H1 (cell line): ENCODE data around the gene MEGF11. TPM values are rescaled to one million over a fixed set of nuclear protein-coding genes. Genes with fewer than 3 reads are reported as not detected.

ENCODE experiments used
- CTCF ChIA-PET: fragments of 300-600 bp; sonication (Branson Sonifier 250); formaldehyde crosslinking; loops from one replicate; lab custom pipeline; 2021; ENCODE audit not compliant: partially characterized antibody; lab: Charles Lee
- POLR2A ChIA-PET: fragments of 300-600 bp; sonication (Branson Sonifier 250); formaldehyde crosslinking; loops from one replicate; lab custom pipeline; 2021; ENCODE audit warnings: inconsistent platforms; ENCODE audit not compliant: partially characterized antibody; lab: Charles Lee
- DNase-seq, 2 experiments: peaks; one replicate each; pipeline versions ENCODE4 v3.0.0 to v3.0.0-alpha.2; 2010 to 2022; ENCODE audit warnings: low spot score in 2 of 2, low read depth in 1 of 2, mixed read lengths in 1 of 2
- FAIRE-seq: peaks from 2 replicates; lab custom pipeline; 2011; peaks lifted over from hg19 to GRCh38; lab: Jason Lieb, UNC
- H2AFZ ChIP-seq: 2 replicates; pipeline ENCODE4 v1.8.1; 2012; ENCODE audit warnings: low read length, inconsistent platforms
- H2AK5ac ChIP-seq: 2 replicates; pipeline ENCODE4 v1.6.1; 2013; ENCODE audit warnings: low read depth, low read length
- H2BK120ac ChIP-seq: replicated peaks from 2 replicates; pipeline ENCODE3; 2013; ENCODE audit warnings: low read depth, low read length, inconsistent platforms
- H2BK12ac ChIP-seq: 2 replicates; pipeline ENCODE4 v1.6.1; 2013; ENCODE audit warnings: low read depth, low read length
- H2BK15ac ChIP-seq: 2 replicates; pipeline ENCODE4 v1.6.1; 2013; ENCODE audit warnings: low read length
- H2BK20ac ChIP-seq: 2 replicates; pipeline ENCODE4 v1.6.1; 2013; ENCODE audit warnings: low read length
- H2BK5ac ChIP-seq: 2 replicates; pipeline ENCODE4 v1.6.1; 2013; ENCODE audit warnings: low read depth, low read length
- H3K14ac ChIP-seq: 2 replicates; pipeline ENCODE4 v1.6.1; 2013; ENCODE audit warnings: inconsistent platforms; ENCODE audit not compliant: insufficient read length
- H3K18ac ChIP-seq: 2 replicates; pipeline ENCODE4 v1.6.1; 2013; ENCODE audit warnings: low read length; ENCODE audit errors: extremely low read depth
- H3K23ac ChIP-seq: 2 replicates; pipeline ENCODE4 v1.6.1; 2013; ENCODE audit warnings: inconsistent platforms; ENCODE audit not compliant: insufficient read length
- H3K23me2 ChIP-seq: 2 replicates; pipeline ENCODE4 v1.6.1; 2013; ENCODE audit warnings: low read depth, low read length
- H3K27ac ChIP-seq: 2 replicates; pipeline ENCODE4 v1.6.1; 2011; ENCODE audit warnings: low read depth, low read length, inconsistent platforms
- H3K27me3 ChIP-seq, 4 experiments: replicated peaks in 1 of 4; 1 replicate in 1 of 4; 2 replicates in 3 of 4; pipeline versions ENCODE4 v1.6.1 to v1.8.1; 2011 to 2013; ENCODE audit warnings: low read length in 3 of 4, mild to moderate bottlenecking in 3 of 4, inconsistent platforms in 2 of 4, mixed read lengths in 2 of 4, moderate library complexity in 1 of 4; ENCODE audit not compliant: control insufficient read depth in 3 of 4, insufficient read depth in 3 of 4; ENCODE audit errors: extremely low read depth in 1 of 4
- H3K36me3 ChIP-seq, 4 experiments: 2 replicates each; pipeline versions ENCODE4 v1.6.1 to v1.8.1; 2011 to 2013; ENCODE audit warnings: mild to moderate bottlenecking in 4 of 4, low read length in 3 of 4, moderate library complexity in 2 of 4, control low read depth in 1 of 4, inconsistent platforms in 1 of 4; ENCODE audit not compliant: insufficient read depth in 4 of 4, control insufficient read depth in 2 of 4
- H3K4ac ChIP-seq: replicated peaks from 2 replicates; pipeline ENCODE3; 2013; ENCODE audit warnings: low read length, low read depth, mixed read lengths, inconsistent platforms; ENCODE audit not compliant: insufficient read length
- H3K4me1 ChIP-seq, 4 experiments: replicated peaks in 1 of 4; 1 replicate in 1 of 4; 2 replicates in 3 of 4; pipeline versions ENCODE4 v1.6.1 to v1.8.1; 2011 to 2013; ENCODE audit warnings: low read length in 3 of 4, inconsistent platforms in 2 of 4, mixed read lengths in 1 of 4; ENCODE audit not compliant: insufficient read depth in 4 of 4, control insufficient read depth in 3 of 4
- H3K4me2 ChIP-seq, 2 experiments: 2 replicates each; pipeline versions ENCODE4 v1.6.1 to v1.8.1; 2011 to 2013; ENCODE audit warnings: low read depth in 2 of 2, low read length in 2 of 2, control low read depth in 1 of 2, inconsistent platforms in 1 of 2, mild to moderate bottlenecking in 1 of 2; ENCODE audit not compliant: insufficient read depth in 1 of 2
- H3K4me3 ChIP-seq, 4 experiments: fragments of 200-600, 300-600 bp in 1 of 4; sonication (generic), shearing (Covaris generic), sonication (Bioruptor Twin) in 1 of 4; 2 replicates each; pipeline versions ENCODE4 v1.5.1 to v1.8.1; 2011 to 2016; ENCODE audit warnings: low read length in 4 of 4, low read depth in 3 of 4, control low read depth in 2 of 4, inconsistent platforms in 2 of 4, mild to moderate bottlenecking in 2 of 4, mixed read lengths in 1 of 4, moderate library complexity in 1 of 4; ENCODE audit not compliant: insufficient read depth in 2 of 4; ENCODE audit errors: extremely low read depth in 1 of 4
- H3K56ac ChIP-seq: replicated peaks from 2 replicates; pipeline ENCODE3; 2013; ENCODE audit warnings: low read depth, mild to moderate bottlenecking, mixed read lengths, low read length, inconsistent platforms; ENCODE audit not compliant: insufficient read length
- H3K79me1 ChIP-seq: 2 replicates; pipeline ENCODE4 v1.6.1; 2013; ENCODE audit warnings: low read depth, low read length, control low read depth
- H3K79me2 ChIP-seq, 2 experiments: 2 replicates each; pipeline versions ENCODE4 v1.6.1 to v1.8.1; 2012 to 2013; ENCODE audit warnings: low read length in 2 of 2, mild to moderate bottlenecking in 2 of 2, inconsistent platforms in 1 of 2; ENCODE audit not compliant: insufficient read depth in 2 of 2, control insufficient read depth in 1 of 2
- H3K9ac ChIP-seq, 4 experiments: replicated peaks in 1 of 4; 1 replicate in 1 of 4; 2 replicates in 3 of 4; pipeline versions ENCODE4 v1.6.1 to v1.8.1; 2011 to 2013; ENCODE audit warnings: low read depth in 3 of 4, low read length in 3 of 4, control low read depth in 2 of 4, mild to moderate bottlenecking in 2 of 4, moderate library complexity in 2 of 4, inconsistent platforms in 1 of 4; ENCODE audit errors: extremely low read depth in 1 of 4
- H3K9me3 ChIP-seq, 2 experiments: 2 replicates each; pipeline versions ENCODE4 v1.6.1 to v1.8.1; 2012 to 2013; ENCODE audit warnings: mild to moderate bottlenecking in 2 of 2, moderate library complexity in 2 of 2, control low read depth in 1 of 2, inconsistent platforms in 1 of 2, low read depth in 1 of 2, low read length in 1 of 2, mixed read lengths in 1 of 2; ENCODE audit not compliant: insufficient read depth in 2 of 2
- H4K20me1 ChIP-seq, 2 experiments: replicated peaks in 1 of 2; 2 replicates each; pipeline versions ENCODE3 to v1.8.1; 2011 to 2013; ENCODE audit warnings: inconsistent platforms in 2 of 2, low read length in 2 of 2, mild to moderate bottlenecking in 1 of 2; ENCODE audit not compliant: insufficient read depth in 2 of 2, control insufficient read depth in 1 of 2
- H4K5ac ChIP-seq: 2 replicates; pipeline ENCODE4 v1.6.1; 2013; ENCODE audit warnings: low read length, low read depth, mixed read lengths, inconsistent platforms; ENCODE audit not compliant: insufficient read length
- H4K8ac ChIP-seq: 2 replicates; pipeline ENCODE4 v1.8.0; 2013; ENCODE audit warnings: mild to moderate bottlenecking, moderate library complexity, low read length, inconsistent platforms; ENCODE audit not compliant: insufficient read depth; ENCODE audit errors: extremely low read depth
- H4K91ac ChIP-seq: replicated peaks from 2 replicates; pipeline ENCODE3; 2013; ENCODE audit warnings: low read length, mixed read lengths, inconsistent platforms; ENCODE audit not compliant: insufficient read length
- CBX8 ChIP-seq: fragments of 300-800, 300-1000 bp; sonication (generic); IDR thresholded peaks from 2 replicates; pipeline ENCODE4 v1.7.1; 2016; ENCODE audit warnings: low read depth, low read length, borderline replicate concordance
- CREB1 ChIP-seq: IDR thresholded peaks from 2 replicates; pipeline ENCODE4 v1.6.1; 2012; ENCODE audit warnings: inconsistent platforms
- HDAC2 ChIP-seq, 2 experiments: fragments of 300-600 bp in 1 of 2; sonication (generic) in 1 of 2; IDR thresholded peaks; 2 replicates each; pipeline ENCODE4 v1.6.1; 2011 to 2012; ENCODE audit warnings: low read depth in 2 of 2, low read length in 2 of 2, mild to moderate bottlenecking in 2 of 2, moderate library complexity in 2 of 2, borderline replicate concordance in 1 of 2, inconsistent platforms in 1 of 2
- KDM1A ChIP-seq: fragments of 200-600, 300-600 bp; sonication (generic); IDR thresholded peaks from 2 replicates; pipeline ENCODE4 v1.7.1; 2016; ENCODE audit warnings: mild to moderate bottlenecking, low read length, borderline replicate concordance
- MAFK ChIP-seq: IDR thresholded peaks from 2 replicates; pipeline ENCODE4 v1.6.1; 2012; ENCODE audit warnings: low read depth, mild to moderate bottlenecking, improper control_type of control experiment, low read length
- POLR2AphosphoS5 ChIP-seq: IDR thresholded peaks from 2 replicates; pipeline ENCODE4 v1.6.1; 2011; ENCODE audit warnings: low read depth, low read length
- SRF ChIP-seq: IDR thresholded peaks from 2 replicates; pipeline ENCODE4 v1.6.1; 2011; ENCODE audit warnings: mild to moderate bottlenecking, low read depth, low read length, moderate library complexity
- YY1 ChIP-seq: IDR thresholded peaks from 2 replicates; pipeline ENCODE4 v1.6.1; 2011; ENCODE audit warnings: low read depth, mild to moderate bottlenecking, low read length
- polyA plus RNA-seq, 7 experiments: library from polyadenylated mRNA; depleted of rRNA in 3 of 7; stranded (reverse) in 5 of 7; unstranded in 2 of 7; fragments of >200 nt in 5 of 7; fragments of 200-250 nt in 2 of 7; gene quantifications; 1 replicate in 5 of 7; 2 replicates in 1 of 7; 4 replicates in 1 of 7; pipeline versions ENCODE4 v1.2.1 to v1.2.3, GENCODE V29; 2011 to 2013; ENCODE audit warnings: missing spikeins in 2 of 7, mixed read lengths in 2 of 7
- total RNA-seq: library from RNA; stranded (reverse); fragmentation: NEBNext Ultra II Directional; extraction: Animal tissue kit (Norgen Biotek cat#: 25700); gene quantifications from 2 replicates; pipeline ENCODE4 v1.2.1, GENCODE V29; 2021
- TF ChIP-seq, protein P1 (sequence below), 3 experiments: IDR thresholded peaks; 1 replicate in 2 of 3; 2 replicates in 1 of 3; pipeline versions ENCODE4 v1.5.1 to v1.6.1; 2011; ENCODE audit warnings: low read length in 3 of 3, mild to moderate bottlenecking in 3 of 3, inconsistent platforms in 2 of 3, low read depth in 1 of 3, moderate library complexity in 1 of 3; ENCODE audit not compliant: insufficient read depth in 1 of 3; ENCODE audit errors: control extremely low read depth in 1 of 3

The MEGF11 gene
- total and polyA plus RNA-seq, 2 of the 8 experiments (the other 6 are each of a cell fraction or from before 2014, with no cell fraction given) = 4.4 to 4.8 TPM

GRCh38 chr15:65971741-65971995 lies 281.9 kb downstream of the MEGF11 start:
- Histone ChIP-seq H3K4ac (peak overlapping the region; percentile 29), H3K79me2 (no peaks in the 10 kb centered on the region), H4K5ac (no peak overlapping the region), H3K27me3 (no peaks in the 10 kb centered on the region), H2BK20ac (no peak overlapping the region), H2BK15ac (no peak overlapping the region; the same call in 1 of the 2 replicates), H2AK5ac (peak overlapping the region; percentile 11; the same call in 1 of the 2 replicates), H3K27ac (no peak overlapping the region), H3K36me3 (no peaks in the 10 kb centered on the region), H3K4me3 (no peak overlapping the region), H2BK120ac (no peak overlapping the region), H3K9me3 (no peaks in the 10 kb centered on the region), H3K4me2 (no peak overlapping the region), H4K91ac (no peak overlapping the region), H2BK12ac (peak overlapping the region; percentile 62), H3K18ac (no peak overlapping the region), H3K23ac (no peak overlapping the region), H2AFZ (no peak overlapping the region), H3K79me1 (no peaks in the 10 kb centered on the region), H2BK5ac (peak overlapping the region; percentile 61; the same call in 1 of the 2 replicates), H3K23me2 (no peaks in the 10 kb centered on the region), H4K8ac (no peak overlapping the region), H3K9ac (no peak overlapping the region), H4K20me1 (no peaks in the 10 kb centered on the region), H3K4me1 (peaks cover 0 to 4% (median 0%) of the 10 kb centered on the region in 4 experiments; a peak in 2 of 7 replicates), H3K14ac (no peak overlapping the region), H3K56ac (no peak overlapping the region)
- ChIA-PET CTCF (interaction anchor here (1.2 to 1.5 kb wide), 2 partner anchors 8 to 113 kb away, joined by 3 to 7 read pairs; no protein-coding TSS in a partner anchor), POLR2A (interaction anchor here (1.0 to 1.5 kb wide), 6 partner anchors 9 to 42 kb away, joined by 3 to 10 read pairs (median 4); no protein-coding TSS in a partner anchor)
- no peak for DNase-seq
- FAIRE-seq = no peak
- TF ChIP-seq KDM1A (no peak), YY1 (no peak), CBX8 (no peak), POLR2AphosphoS5 (no peak), SRF (no peak), MAFK (no peak), HDAC2 (IDR thresholded peaks at IDR 0.05; ENCODE audit: borderline replicate concordance in 1 of 2, low read depth in 2 of 2, low read length in 2 of 2) (no peak), CREB1 (no peak)
- TF ChIP-seq, protein P1, sequence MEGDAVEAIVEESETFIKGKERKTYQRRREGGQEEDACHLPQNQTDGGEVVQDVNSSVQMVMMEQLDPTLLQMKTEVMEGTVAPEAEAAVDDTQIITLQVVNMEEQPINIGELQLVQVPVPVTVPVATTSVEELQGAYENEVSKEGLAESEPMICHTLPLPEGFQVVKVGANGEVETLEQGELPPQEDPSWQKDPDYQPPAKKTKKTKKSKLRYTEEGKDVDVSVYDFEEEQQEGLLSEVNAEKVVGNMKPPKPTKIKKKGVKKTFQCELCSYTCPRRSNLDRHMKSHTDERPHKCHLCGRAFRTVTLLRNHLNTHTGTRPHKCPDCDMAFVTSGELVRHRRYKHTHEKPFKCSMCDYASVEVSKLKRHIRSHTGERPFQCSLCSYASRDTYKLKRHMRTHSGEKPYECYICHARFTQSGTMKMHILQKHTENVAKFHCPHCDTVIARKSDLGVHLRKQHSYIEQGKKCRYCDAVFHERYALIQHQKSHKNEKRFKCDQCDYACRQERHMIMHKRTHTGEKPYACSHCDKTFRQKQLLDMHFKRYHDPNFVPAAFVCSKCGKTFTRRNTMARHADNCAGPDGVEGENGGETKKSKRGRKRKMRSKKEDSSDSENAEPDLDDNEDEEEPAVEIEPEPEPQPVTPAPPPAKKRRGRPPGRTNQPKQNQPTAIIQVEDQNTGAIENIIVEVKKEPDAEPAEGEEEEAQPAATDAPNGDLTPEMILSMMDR (IDR thresholded peaks at IDR 0.05; ENCODE audit: control extremely low read depth in 1 of 3, insufficient read depth in 1 of 3, low read depth in 1 of 3, low read length in 3 of 3) = no peak
